Measurements from ENCODE around the gene MRPS15.
A peak's percentile ranks its signal among the peaks of the same experiment; 100 is the strongest.

The MRPS15 gene

DNA sequence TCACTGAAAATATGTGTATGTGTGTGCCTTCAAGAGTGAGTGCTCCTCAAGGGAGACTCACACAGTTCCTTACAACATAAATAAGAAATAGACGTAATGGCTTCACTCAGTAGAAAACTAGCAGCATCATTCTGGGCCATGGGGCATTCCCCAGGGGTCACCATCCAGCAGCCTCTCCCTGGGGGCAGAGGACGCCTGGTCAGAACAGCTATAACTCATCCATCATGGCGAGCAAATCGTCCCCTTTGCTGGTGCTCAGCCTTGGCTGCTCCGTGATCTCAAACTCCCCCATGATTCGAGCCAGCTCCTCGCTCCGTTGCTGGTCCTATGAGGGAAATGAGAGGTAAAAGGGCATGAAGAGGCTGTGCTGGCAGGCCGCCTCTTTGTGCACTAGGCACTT is 46.3 kb downstream of the MRPS15 start:
- DNase-seq, result no peak

DNA sequence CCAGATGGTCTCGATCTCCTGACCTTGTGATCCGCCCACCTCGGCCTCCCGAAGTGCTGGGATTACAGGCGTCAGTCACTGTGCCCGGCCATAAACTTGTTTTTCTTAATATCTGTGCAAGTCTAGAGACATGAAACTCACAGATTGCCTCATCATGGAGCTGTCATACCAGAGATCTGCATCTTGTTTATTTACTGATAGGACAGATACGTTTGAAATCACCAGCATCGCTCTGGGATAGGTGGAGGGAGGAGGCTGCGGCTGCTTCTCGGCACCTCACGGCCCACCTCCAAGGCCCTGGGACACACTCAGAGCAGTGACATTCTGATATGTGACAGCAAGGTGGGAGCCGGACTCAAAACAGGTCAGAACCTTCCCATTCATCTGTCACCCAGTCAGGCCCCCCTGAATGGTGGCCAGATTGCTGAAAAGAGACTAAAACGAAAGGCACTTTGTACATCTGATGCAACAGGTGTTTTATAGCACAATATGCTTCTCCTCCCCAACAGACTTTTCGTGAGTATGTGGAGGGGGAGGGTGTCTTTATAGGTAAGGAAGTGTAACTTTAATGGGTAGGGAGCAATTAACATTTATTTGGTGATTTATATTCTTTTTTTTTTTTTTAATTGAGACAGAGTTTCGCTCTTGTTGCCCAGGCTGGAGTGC is 48.4 kb downstream of the MRPS15 start:
- no peak for DNase-seq

DNA sequence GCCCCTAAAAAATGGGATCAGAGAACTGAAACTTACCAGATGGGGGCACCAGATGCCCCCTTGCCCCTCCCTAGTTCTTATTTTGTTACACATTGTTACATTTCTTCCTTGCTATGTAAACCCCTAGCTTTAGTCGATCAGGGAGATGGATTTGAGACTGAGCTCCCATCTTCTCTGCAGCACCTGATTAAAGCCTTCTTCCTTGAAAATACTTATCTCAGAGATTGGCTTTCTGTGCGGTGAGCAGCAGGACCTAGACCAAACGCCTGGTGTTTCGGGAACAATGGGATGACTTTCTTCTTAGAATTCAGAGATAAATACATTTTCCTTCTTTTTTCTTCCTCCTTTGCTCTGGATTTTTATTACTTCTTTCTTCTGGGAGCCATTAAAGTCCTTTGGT is 49.8 kb downstream of the MRPS15 start:
- DNase-seq, result no peak

DNA sequence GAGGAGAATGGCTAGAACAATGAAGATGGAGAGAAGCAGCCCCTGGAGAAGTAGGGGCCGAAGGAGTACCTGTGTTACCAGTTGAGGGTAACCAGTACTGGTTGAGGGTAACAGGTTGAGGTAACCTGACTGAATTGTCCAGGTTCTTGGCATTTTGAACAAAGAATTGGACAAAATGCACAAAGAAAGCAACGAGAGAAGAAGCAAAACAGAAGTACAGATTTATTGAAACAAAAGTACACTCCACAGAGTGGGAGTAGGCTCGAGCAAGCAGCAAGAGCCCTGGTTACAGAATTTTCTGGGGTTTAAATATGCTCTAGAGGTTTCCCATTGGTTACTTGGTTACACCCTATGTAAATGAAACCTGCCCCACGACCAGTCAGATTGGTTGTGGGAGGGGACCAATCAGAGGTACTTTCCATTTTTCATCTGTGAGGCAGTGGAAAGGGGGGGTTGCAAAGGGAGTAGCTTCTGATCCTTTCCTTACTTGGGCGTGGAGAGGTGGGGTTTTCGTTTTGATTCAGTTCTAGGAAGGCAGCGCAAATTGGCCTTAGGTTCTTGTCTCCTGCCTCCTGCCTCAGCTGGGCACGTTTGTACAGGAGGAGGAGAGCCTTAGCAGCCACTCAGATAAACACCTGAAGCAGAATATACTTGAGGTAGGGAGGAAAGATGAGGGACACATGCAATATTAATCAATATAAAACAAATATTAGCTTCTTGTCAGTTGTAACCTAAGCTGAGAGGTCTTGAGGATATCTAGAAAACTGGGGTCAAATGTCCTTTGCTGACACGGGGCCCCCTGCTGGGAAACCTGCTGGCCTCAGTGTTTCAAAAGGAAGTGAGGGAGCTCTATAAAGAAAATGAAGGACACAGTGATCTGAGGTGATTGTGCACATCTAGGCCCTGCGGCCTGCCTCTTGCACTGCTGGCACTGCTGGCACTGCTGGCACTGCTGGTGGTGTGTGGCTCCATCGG is 52.2 kb downstream of the MRPS15 start:
- peak; percentile 7 for DNase-seq

DNA sequence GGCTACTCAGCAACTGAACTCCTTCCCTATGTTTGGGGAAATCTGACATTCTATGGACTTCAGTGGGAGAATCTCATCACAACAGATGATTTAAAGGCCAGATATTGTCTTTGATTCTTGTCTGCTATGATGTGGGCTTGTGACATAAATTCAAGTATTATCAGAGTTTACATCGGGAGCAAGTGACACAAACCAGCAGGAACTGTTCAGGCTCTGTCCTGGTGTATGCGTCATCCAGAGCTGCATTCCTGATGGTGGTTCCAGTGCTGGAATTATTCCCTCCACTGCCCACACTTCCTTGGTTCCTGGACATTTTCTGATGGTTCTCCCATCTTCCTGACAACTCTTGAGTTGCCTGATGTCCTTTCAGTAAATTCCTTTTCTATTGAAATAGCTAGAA is 55.7 kb downstream of the MRPS15 start:
- no peak for DNase-seq

DNA sequence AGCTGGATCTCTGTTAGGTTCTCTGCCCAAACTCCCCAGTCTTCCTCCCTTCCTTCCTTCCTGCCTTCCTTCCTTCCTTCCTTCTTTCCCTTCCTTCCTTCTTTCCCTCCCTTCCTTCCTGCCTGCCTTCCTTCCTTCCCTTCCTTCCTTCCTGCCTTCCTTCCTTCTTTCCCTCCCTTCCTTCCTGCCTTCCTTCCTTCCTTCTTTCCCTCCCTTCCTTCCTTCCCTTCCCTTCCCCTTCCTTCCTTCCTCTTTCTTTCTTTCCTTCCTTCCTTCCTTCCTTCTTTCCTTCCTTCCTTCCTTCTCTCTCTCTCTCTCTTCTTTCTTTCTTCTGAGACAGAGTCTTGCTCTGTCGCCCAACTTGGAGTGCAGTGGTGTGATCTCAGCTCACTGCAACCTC is 57.7 kb downstream of the MRPS15 start:
- DNase-seq, result no peak
